ENCODE measurements around the gene NUP205.

DNA sequence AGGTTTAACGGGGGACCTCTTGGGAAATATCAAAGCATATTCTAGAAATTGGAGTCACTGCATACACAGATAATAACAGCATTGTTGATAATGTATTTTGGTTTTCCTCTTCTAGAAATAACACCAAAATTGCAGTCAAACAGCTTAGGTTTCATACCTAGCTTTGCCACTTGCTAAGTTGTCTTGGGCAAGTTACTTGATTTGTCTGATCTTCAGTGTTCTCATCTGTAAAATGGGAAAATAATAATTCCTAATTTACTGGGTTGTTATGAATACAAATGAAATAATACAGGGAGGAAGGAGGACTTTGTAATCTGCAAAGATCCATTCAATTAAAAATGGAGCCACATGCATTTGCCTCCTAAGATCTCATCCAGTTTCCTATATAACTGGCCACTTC, 20.3 kb upstream of the NUP205 start:
- TF ChIP-seq, protein P1, sequence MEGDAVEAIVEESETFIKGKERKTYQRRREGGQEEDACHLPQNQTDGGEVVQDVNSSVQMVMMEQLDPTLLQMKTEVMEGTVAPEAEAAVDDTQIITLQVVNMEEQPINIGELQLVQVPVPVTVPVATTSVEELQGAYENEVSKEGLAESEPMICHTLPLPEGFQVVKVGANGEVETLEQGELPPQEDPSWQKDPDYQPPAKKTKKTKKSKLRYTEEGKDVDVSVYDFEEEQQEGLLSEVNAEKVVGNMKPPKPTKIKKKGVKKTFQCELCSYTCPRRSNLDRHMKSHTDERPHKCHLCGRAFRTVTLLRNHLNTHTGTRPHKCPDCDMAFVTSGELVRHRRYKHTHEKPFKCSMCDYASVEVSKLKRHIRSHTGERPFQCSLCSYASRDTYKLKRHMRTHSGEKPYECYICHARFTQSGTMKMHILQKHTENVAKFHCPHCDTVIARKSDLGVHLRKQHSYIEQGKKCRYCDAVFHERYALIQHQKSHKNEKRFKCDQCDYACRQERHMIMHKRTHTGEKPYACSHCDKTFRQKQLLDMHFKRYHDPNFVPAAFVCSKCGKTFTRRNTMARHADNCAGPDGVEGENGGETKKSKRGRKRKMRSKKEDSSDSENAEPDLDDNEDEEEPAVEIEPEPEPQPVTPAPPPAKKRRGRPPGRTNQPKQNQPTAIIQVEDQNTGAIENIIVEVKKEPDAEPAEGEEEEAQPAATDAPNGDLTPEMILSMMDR (conservative IDR thresholded peaks at IDR 0.05; ENCODE audit: low read depth, low read length): no peak
- TF ChIP-seq EZH2 (IDR thresholded peaks at IDR 0.05; ENCODE audit: low read length, unreplicated experiment) (no peak), EZH2phosphoT487 (IDR thresholded peaks at IDR 0.05; ENCODE audit: borderline replicate concordance, low read length) (no peak)
